HG02870 (cell line): Measurements from ENCODE around the gene CD8A.

Experiments
- ATAC-seq: cut with Tn5 transposase; IDR thresholded peaks from one replicate; pipeline ENCODE4 v1.9.1; 2021; ENCODE audit warnings: mild to moderate bottlenecking, moderate library complexity; ENCODE audit not compliant: unreplicated experiment

CD8A gene

GRCh38 chr2:86809481-86810121, 18.9 kb upstream of the CD8A start:
- no peak for ATAC-seq

GRCh38 chr2:86808315-86809161, 17.8 kb upstream of the CD8A start:
- ATAC-seq = peak; percentile 93

GRCh38 chr2:86807468-86808275, 17.0 kb upstream of the CD8A start:
- ATAC-seq = no peak

GRCh38 chr2:86807133-86807467, 16.4 kb upstream of the CD8A start:
- no peak for ATAC-seq

GRCh38 chr2:86806059-86806857, 15.5 kb upstream of the CD8A start:
- ATAC-seq = no peak

GRCh38 chr2:86800856-86801567, 10.3 kb upstream of the CD8A start:
- no peak for ATAC-seq

GRCh38 chr2:86794861-86795260, 4.1 kb upstream of the CD8A start:
- ATAC-seq = no peak

- ATAC-seq = no peak
Measured at GRCh38 chr2:86793752-86794151, 3.0 kb upstream of the CD8A start.

- ATAC-seq = no peak
Measured at GRCh38 chr2:86791573-86791972, 860 bp upstream of the CD8A start.

GRCh38 chr2:86790134-86790675, 508 bp downstream of the CD8A start:
- ATAC-seq = no peak

- ATAC-seq = no peak
Measured at GRCh38 chr2:86789687-86790133, 1.0 kb downstream of the CD8A start.

GRCh38 chr2:86788881-86789686, 1.6 kb downstream of the CD8A start:
- no peak for ATAC-seq

- no peak for ATAC-seq
Measured at GRCh38 chr2:86788165-86788564, 2.5 kb downstream of the CD8A start.

- ATAC-seq = no peak
Measured at GRCh38 chr2:86787736-86788135, 3.0 kb downstream of the CD8A start.

GRCh38 chr2:86786001-86786536, 4.6 kb downstream of the CD8A start:
- no peak for ATAC-seq

GRCh38 chr2:86785456-86785855, 5.3 kb downstream of the CD8A start:
- ATAC-seq = no peak

- ATAC-seq = peak; percentile 97
Measured at GRCh38 chr2:86783615-86784339, 6.9 kb downstream of the CD8A start.

GRCh38 chr2:86782748-86783147, 8.0 kb downstream of the CD8A start:
- no peak for ATAC-seq
